ENCODE measurements around the gene NOP53.
"Not testable (repeated sequence)": the region's sequence is repeated elsewhere in the genome, so short reads cannot be mapped to it uniquely, and the experiment has no call there.

NOP53 gene

DNA sequence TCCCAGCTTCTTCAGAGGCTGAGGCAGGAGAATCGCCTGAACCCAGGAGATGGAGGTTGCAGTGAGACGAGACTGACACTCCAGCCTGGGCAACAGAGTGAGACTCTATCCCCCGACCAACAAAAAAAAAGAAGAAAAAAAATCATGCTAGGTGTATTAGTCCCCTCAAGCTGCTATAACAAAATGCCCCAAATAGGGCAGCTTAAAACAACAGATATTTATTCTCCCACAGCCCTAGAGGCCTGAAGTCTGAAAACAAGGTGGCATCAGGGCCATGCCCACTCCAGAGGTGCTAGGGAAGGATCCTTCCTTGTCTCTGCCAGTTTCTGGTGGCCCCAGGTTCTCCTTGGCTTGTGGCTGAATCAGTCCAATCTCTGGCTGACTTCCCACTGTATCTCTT lies 40.7 kb upstream of the NOP53 start:
- H3K4me1 ChIP-seq (ENCODE audit: control insufficient read depth, insufficient read depth, low read length) = no peaks in the 10 kb centered on the region
- no peaks in the 10 kb centered on the region for H3K9me3 ChIP-seq (ENCODE audit: control insufficient read depth, low read length)
- no peaks in the 10 kb centered on the region for H3K36me3 ChIP-seq (ENCODE audit: control insufficient read depth, insufficient read depth, low read length)
- no peak overlapping the region for H3K9ac ChIP-seq (ENCODE audit: low read length)
- peaks cover 6% of the 10 kb centered on the region for H3K27me3 ChIP-seq (ENCODE audit: control insufficient read depth, insufficient read depth, low read length)
- H3K4me3 ChIP-seq (ENCODE audit: low read length) = no peak overlapping the region

DNA sequence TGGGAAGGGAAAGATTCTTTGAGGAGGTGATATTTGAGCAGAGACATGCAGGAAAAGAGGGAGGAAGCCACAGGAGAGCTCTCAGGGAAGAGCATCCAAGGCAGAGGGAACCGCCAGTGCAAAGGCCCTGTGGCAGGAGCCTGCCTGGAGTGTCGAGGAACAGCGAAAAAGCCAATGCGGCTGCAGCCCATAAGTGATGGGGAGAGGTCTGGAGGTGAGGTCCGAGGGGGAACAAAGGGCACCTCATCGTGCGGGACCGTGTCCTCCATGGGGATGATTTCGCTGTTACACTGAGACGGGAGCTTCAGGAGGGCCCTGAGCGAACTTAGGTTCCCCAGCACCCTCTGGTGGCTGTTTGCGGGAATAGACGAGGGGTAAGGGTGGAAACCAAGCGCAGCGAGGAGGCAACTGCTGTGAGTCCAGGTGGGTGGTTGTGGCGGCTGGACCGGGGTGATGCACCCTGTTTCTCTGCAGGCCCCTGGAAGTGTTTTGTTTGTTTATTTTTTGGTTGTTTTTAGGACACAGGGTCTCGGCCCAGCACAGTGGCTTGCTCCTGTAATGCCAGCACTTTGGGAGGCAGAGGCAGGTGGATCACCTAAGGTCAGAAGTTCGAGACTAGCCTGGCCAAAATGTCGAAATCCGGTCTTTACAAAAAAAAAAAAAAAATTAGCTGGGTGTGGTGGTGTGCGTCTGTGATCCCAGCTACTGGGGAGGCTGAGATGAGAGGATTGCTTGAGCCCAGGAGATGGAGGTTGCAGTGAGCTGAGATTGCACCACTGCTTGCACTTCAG lies 38.0 kb upstream of the NOP53 start:
- Histone ChIP-seq H3K4me1 (ENCODE audit: control insufficient read depth, insufficient read depth, low read length) (no peaks in the 10 kb centered on the region), H3K36me3 (ENCODE audit: control insufficient read depth, insufficient read depth, low read length) (no peaks in the 10 kb centered on the region), H3K4me3 (ENCODE audit: low read length) (no peak overlapping the region), H3K27me3 (ENCODE audit: control insufficient read depth, insufficient read depth, low read length) (peaks cover 6% of the 10 kb centered on the region), H3K9ac (ENCODE audit: low read length) (no peak overlapping the region), H3K9me3 (ENCODE audit: control insufficient read depth, low read length) (no peaks in the 10 kb centered on the region)

DNA sequence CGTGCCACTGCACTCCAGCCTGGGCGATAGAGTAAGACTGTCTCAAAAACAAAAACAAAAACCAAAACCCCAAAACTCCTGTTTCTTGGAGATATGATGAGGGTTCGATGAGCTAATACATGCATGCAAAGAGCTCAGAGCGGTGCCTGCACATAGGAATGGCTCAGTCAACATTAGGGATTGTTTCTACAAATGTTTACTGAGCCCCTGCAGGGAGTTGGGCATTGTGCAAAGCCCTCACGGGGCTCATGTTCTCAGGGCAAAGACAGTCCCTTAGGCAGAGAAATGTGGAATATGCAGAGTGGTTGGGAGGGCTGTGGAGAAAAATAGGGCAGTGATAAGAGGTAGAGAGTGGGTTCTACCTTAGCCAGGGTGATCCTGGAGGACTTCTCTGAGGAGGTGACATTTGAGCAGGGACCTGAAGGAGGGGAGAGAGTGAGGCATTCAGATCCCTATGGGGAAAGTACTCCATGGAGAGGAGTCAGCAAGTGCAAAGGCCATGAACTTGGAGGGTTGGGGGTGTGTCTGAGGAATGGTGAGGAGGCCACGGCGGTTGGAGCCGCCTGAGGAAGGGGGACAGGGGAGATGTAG lies 33.6 kb upstream of the NOP53 start:
- no peaks in the 10 kb centered on the region for H3K9me3 ChIP-seq (ENCODE audit: control insufficient read depth, low read length)
- H3K4me1 ChIP-seq (ENCODE audit: control insufficient read depth, insufficient read depth, low read length) = no peaks in the 10 kb centered on the region
- H3K4me3 ChIP-seq (ENCODE audit: low read length) = no peak overlapping the region
- no peaks in the 10 kb centered on the region for H3K36me3 ChIP-seq (ENCODE audit: control insufficient read depth, insufficient read depth, low read length)
- peaks cover 5% of the 10 kb centered on the region for H3K27me3 ChIP-seq (ENCODE audit: control insufficient read depth, insufficient read depth, low read length)
- H3K9ac ChIP-seq (ENCODE audit: low read length) = no peak overlapping the region

DNA sequence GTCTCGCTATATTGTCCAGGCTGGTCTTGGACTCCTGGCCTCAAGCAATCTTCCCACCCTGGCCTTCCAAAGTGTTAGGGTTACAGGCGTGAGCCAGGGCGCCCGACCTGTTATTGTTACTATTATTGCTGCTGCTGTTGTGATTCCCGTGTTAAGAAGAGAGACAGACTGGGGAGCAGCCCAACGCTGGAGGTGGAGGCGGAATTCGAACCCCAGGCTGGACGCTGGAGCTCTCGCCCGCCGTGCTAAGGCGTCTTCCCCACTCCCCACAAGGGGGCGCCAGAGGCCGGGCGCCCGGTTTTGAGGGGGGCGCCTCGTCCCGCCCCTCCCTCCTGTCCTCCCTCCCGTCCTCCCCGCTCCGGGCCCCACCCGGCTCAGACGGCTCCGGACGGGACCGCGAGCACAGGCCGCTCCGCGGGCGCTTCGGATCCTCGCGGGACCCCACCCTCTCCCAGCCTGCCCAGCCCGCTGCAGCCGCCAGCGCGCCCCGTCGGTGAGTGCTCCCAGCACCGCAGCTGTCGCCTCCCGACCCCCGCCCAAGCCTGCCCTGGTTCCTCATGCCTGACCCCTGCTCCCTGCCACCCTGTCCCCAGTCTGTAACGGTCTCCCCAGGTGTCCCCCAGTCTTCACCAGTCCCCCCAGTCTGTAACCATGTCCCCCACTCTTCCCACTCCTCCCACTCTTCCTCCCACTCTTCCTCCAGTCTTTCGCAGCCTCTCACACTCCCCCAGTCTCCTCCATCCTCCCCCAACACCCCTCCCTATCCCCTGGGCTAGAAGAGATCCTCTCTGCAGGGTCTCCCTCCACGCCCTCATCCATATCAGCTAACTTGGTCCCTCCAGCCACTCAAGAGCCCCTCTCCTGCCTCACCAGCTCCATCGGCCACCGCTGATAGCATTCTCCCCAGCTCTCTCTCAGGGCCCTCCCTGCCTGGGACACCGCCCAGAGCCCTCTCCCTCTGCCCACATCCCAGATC lies 32.0 kb upstream of the NOP53 start, which contains the start of gene EHD2:
EHD2 (plus strand) TSS at position 377 of the 976 bp plus-strand sequence. CDS start 3,191 bp downstream, outside the sequence.
- Histone ChIP-seq H3K4me1 (ENCODE audit: control insufficient read depth, insufficient read depth, low read length) (peaks cover 4% of the 10 kb centered on the region), H3K36me3 (ENCODE audit: control insufficient read depth, insufficient read depth, low read length) (no peaks in the 10 kb centered on the region)

DNA sequence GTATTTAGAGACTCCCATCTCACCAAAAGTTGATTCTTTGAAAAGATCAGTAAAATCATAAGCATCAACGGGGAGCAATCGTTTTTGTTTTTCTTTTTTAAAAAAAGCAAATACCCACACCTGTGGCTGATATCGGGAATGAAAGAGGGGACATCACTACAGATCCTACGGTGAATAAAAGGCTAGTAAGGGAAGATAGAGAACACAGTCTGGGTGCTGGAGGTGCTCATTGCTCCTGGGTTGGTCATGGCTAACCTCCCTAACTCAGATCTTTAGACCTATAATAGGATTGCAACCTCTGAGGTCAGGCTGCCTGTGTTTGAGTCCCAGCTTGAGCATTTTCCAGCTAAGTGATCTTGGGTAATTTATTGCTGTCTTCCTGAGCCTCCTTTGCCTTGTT lies 31.0 kb upstream of the NOP53 start:
- peak overlapping the region; percentile 78 for H3K9ac ChIP-seq (ENCODE audit: low read length)
- H3K27me3 ChIP-seq (ENCODE audit: control insufficient read depth, insufficient read depth, low read length) = no peaks in the 10 kb centered on the region
- no peaks in the 10 kb centered on the region for H3K9me3 ChIP-seq (ENCODE audit: control insufficient read depth, low read length)
- no peak overlapping the region for H3K4me3 ChIP-seq (ENCODE audit: low read length)
- no peaks in the 10 kb centered on the region for H3K36me3 ChIP-seq (ENCODE audit: control insufficient read depth, insufficient read depth, low read length)
- peaks cover 4% of the 10 kb centered on the region for H3K4me1 ChIP-seq (ENCODE audit: control insufficient read depth, insufficient read depth, low read length)

More for the DNA sequence above, 32.0 kb upstream of the NOP53 start, which contains the start of gene EHD2:
- H3K9me3 ChIP-seq (ENCODE audit: control insufficient read depth, low read length) = no peaks in the 10 kb centered on the region
- no peaks in the 10 kb centered on the region for H3K27me3 ChIP-seq (ENCODE audit: control insufficient read depth, insufficient read depth, low read length)
- peak within 1 kb of the TSS; percentile 78 for H3K9ac ChIP-seq (ENCODE audit: low read length)
- peak within 1 kb of the TSS; percentile 46 for H3K4me3 ChIP-seq (ENCODE audit: low read length)

DNA sequence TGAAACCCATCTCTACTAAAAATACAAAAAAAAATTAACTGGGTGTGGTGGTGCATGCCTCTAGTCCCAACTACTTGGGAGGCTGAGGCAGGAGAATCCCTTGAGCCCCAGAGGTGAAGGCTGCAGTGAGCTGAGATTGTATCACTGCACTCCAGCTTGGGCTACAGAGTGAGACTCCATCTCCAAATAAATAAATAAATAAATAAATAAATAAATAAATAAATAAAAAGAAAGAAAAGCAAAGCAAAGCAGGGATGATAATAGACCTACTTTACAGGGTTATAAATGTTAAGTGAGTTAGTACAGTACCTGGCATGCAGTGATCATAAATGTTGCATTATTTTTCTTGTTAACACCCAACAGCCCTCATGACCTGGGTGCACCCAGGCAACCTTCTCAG lies 30.5 kb upstream of the NOP53 start:
- not testable (repeated sequence) for H3K4me1 ChIP-seq (ENCODE audit: control insufficient read depth, insufficient read depth, low read length); H3K9ac ChIP-seq (ENCODE audit: low read length); H3K27me3 ChIP-seq (ENCODE audit: control insufficient read depth, insufficient read depth, low read length); H3K36me3 ChIP-seq (ENCODE audit: control insufficient read depth, insufficient read depth, low read length); H3K4me3 ChIP-seq (ENCODE audit: low read length); H3K9me3 ChIP-seq (ENCODE audit: control insufficient read depth, low read length)

DNA sequence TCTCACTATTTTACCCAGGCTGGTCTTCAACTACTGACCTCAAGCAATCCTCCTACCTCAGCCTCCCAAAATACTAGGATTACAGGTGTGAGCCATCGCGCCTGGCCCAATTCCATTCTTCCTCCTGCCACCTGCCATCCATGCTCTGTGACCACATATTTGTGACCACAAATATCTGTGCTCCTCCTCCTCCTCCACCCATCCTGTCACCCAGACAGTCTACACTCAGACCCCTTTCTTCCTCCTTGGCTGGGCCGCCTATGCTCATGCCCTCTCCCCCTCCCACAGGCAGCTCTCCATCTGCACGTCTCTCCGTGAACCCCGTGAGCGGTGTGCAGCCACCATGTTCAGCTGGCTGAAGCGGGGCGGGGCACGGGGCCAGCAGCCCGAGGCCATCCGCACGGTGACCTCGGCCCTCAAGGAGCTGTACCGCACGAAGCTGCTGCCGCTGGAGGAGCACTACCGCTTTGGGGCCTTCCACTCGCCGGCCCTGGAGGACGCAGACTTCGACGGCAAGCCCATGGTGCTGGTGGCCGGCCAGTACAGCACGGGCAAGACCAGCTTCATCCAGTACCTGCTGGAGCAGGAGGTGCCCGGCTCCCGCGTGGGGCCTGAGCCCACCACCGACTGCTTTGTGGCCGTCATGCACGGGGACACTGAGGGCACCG lies 28.9 kb upstream of the NOP53 start:
- Histone ChIP-seq H3K27me3 (ENCODE audit: control insufficient read depth, insufficient read depth, low read length) (no peaks in the 10 kb centered on the region), H3K36me3 (ENCODE audit: control insufficient read depth, insufficient read depth, low read length) (no peaks in the 10 kb centered on the region), H3K9me3 (ENCODE audit: control insufficient read depth, low read length) (no peaks in the 10 kb centered on the region), H3K4me1 (ENCODE audit: control insufficient read depth, insufficient read depth, low read length) (peaks cover 4% of the 10 kb centered on the region), H3K4me3 (ENCODE audit: low read length) (no peak overlapping the region), H3K9ac (ENCODE audit: low read length) (no peak overlapping the region)

DNA sequence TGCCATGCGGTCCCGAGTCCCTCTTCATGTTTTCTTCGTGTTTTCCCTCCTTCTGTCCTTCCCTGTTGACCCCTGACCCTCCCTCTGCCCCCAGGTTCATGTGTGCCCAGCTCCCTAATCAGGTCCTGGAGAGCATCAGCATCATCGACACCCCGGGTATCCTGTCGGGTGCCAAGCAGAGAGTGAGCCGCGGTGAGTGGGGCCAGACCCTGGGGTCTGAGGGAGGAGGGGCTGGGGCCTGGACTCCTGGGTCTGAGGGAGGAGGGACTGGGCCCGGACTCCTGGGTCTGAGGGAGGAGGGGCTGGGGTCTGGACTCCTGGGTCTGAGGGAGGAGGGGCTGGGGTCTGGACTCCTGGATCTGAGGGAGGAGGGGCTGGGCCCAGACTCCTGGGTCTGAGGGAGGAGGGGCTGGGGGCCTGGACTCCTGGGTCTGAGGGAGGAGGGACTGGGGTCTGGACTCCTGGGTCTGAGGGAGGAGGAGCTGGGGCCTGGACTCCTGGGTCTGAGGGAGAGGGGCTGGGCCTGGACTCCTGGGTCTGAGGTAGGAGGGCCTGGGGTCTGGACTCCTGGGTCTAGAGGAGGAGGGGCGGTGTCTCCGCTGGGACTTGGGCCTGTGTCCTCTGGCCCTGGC lies 26.8 kb upstream of the NOP53 start:
- H3K27me3 ChIP-seq (ENCODE audit: control insufficient read depth, insufficient read depth, low read length); H3K36me3 ChIP-seq (ENCODE audit: control insufficient read depth, insufficient read depth, low read length); H3K9me3 ChIP-seq (ENCODE audit: control insufficient read depth, low read length); H3K4me3 ChIP-seq (ENCODE audit: low read length); H3K9ac ChIP-seq (ENCODE audit: low read length): not testable (repeated sequence)
- H3K4me1 ChIP-seq (ENCODE audit: control insufficient read depth, insufficient read depth, low read length) = peaks cover 13% of the 10 kb centered on the region

DNA sequence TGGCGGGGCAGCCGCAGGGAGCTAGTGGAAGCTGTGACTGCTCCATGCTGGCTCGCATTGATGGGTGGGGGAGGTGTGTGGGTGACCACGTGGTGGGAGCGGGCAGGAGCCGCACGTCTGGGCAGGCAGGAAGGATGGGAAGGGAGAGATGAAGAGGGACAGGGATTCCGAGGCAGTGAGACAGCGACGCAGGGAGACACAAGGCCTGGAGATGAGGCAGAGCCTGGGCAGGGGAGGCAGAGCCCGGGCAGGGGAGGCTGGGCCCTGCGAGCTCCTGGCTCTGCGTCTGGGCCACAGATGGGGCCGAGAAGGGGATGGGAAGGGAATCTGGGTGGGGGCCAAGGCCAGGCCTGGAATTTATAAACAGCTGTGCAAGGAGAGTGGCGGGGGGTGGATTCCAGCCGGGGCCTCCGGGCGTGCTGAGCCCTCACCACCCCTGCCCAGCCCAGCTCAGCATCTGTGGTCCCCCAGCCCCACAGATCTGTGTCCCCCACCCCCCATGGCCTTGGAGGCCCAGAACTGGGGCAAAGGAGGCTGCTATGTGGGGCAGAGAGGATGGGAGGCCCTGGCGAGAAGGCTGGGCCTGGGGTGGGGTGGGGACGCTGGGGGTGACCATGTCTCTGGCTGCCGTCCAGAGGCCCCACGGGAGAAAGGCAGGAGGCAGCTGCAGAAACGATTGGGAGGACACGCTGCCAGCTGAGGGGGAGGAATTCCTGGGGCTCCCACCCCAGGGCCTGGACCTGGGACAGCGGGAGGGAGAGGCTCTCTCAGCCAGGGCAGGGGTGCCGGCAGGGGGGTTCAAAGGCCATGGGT lies 26.1 kb upstream of the NOP53 start:
- Histone ChIP-seq H3K27me3 (ENCODE audit: control insufficient read depth, insufficient read depth, low read length) (no peaks in the 10 kb centered on the region), H3K9me3 (ENCODE audit: control insufficient read depth, low read length) (no peaks in the 10 kb centered on the region), H3K9ac (ENCODE audit: low read length) (no peak overlapping the region), H3K36me3 (ENCODE audit: control insufficient read depth, insufficient read depth, low read length) (no peaks in the 10 kb centered on the region), H3K4me3 (ENCODE audit: low read length) (no peak overlapping the region), H3K4me1 (ENCODE audit: control insufficient read depth, insufficient read depth, low read length) (peaks cover 13% of the 10 kb centered on the region)

DNA sequence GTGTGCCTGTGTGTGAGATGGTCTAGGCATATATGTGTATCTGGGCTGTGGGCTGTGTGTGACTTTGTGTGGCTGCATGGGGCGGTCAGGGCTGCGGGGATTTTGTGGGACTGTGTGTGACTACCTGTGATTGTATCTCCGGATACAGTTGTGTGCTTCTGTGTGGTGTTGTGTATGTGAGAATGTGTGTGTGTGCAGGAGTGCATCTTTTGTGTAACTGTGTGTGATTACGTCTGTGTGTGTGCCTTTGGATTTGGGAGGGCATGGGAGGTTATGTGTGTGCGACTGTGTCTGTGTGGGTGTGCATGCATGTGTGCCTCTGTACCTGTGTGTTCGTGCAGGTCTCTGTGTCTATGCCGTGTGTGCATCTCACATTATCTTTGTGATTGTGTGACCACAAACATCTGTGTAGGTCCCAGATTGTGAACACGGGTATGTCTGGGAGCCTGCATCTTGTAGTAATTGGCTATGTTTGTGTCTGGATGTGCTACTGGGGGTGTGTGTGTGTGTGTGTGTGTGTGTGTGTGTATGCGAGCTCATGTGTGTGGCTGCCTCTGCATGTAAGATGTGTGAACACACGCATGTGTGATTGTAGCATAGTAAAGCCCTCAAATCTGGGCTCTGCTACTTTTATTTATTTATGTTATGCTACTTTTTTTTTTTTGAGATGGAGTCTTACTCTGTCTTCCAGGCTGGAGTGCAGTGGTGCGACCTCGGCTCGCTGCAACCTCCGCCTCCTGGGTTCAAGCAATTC lies 24.5 kb upstream of the NOP53 start:
- Histone ChIP-seq H3K4me1 (ENCODE audit: control insufficient read depth, insufficient read depth, low read length) (peaks cover 13% of the 10 kb centered on the region), H3K27me3 (ENCODE audit: control insufficient read depth, insufficient read depth, low read length) (no peaks in the 10 kb centered on the region), H3K9me3 (ENCODE audit: control insufficient read depth, low read length) (no peaks in the 10 kb centered on the region), H3K4me3 (ENCODE audit: low read length) (no peak overlapping the region), H3K36me3 (ENCODE audit: control insufficient read depth, insufficient read depth, low read length) (no peaks in the 10 kb centered on the region), H3K9ac (ENCODE audit: low read length) (no peak overlapping the region)

All from mucosa of stomach (tissue), 1 donor.